Measurements from ENCODE around the gene SPPL3. TPM values are rescaled to one million over a fixed set of nuclear protein-coding genes. Genes with fewer than 3 reads are reported as not detected.

SPPL3 gene
- total and polyA plus RNA-seq, 4 donors: 14.2 to 52.3 (median 29.6) TPM

GRCh38 chr12:120766566-120766965 lies 137.6 kb downstream of the SPPL3 start:
- no peaks in the 10 kb centered on the region for H3K27me3 ChIP-seq (ENCODE audit: control insufficient read depth in 3 of 3, insufficient read depth in 3 of 3, low read length in 2 of 3)
- H3K27ac ChIP-seq (ENCODE audit: low read depth in 1 of 2, low read length in 1 of 2): no peak overlapping the region
- WGBS, 2 donors: 79 to 92% methylated on average over 5 of the region's 5 CpGs
- TF ChIP-seq, protein P1, sequence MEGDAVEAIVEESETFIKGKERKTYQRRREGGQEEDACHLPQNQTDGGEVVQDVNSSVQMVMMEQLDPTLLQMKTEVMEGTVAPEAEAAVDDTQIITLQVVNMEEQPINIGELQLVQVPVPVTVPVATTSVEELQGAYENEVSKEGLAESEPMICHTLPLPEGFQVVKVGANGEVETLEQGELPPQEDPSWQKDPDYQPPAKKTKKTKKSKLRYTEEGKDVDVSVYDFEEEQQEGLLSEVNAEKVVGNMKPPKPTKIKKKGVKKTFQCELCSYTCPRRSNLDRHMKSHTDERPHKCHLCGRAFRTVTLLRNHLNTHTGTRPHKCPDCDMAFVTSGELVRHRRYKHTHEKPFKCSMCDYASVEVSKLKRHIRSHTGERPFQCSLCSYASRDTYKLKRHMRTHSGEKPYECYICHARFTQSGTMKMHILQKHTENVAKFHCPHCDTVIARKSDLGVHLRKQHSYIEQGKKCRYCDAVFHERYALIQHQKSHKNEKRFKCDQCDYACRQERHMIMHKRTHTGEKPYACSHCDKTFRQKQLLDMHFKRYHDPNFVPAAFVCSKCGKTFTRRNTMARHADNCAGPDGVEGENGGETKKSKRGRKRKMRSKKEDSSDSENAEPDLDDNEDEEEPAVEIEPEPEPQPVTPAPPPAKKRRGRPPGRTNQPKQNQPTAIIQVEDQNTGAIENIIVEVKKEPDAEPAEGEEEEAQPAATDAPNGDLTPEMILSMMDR (IDR thresholded peaks at IDR 0.05; ENCODE audit: control extremely low read depth, extremely low read depth): no peak
- no peaks in the 10 kb centered on the region for H3K4me1 ChIP-seq (ENCODE audit: control insufficient read depth in 5 of 5, insufficient read depth in 5 of 5, low read length in 5 of 5)
- peaks cover 26 to 48% (median 44%) of the 10 kb centered on the region in 4 donors for H3K36me3 ChIP-seq (ENCODE audit: control insufficient read depth in 4 of 4, insufficient read depth in 4 of 4, low read length in 4 of 4)
- DNase-seq (no peak), ATAC-seq (ENCODE audit: insufficient read depth, low FRiP score) (no peak)
- H3K9ac ChIP-seq (ENCODE audit: insufficient read depth in 1 of 2, low read length in 2 of 2): no peak overlapping the region
- no peaks in the 10 kb centered on the region for H3K9me3 ChIP-seq (ENCODE audit: control insufficient read depth in 4 of 4, insufficient read depth in 3 of 4, low read length in 3 of 4)
- H3K4me3 ChIP-seq: no peak overlapping the region

DNA sequence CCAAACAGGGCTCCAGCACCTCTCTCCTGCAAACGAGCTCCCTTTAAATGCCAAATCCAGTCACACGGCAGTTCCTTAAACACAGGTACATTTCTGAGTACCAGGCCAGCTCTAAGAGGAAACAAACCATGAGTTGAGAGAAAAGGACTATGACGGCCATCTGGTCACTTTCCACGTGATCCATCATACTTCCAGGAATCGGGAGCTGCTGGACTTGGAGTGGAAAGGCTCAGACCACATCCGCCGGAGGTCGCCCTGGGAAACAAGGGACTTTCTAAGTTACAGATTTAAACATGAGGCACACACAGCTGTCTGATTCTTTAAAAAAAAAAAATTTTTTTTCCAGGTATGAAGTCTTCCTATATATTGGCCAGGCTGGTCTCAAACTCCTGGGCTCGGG lies 139.3 kb downstream of the SPPL3 start:
- no peak for DNase-seq
- no peak for ATAC-seq (ENCODE audit: insufficient read depth, low FRiP score)
- Histone ChIP-seq H3K27me3 (ENCODE audit: control insufficient read depth in 3 of 3, insufficient read depth in 3 of 3, low read length in 2 of 3) (no peaks in the 10 kb centered on the region), H3K4me3 (no peak overlapping the region), H3K27ac (ENCODE audit: low read depth in 1 of 2, low read length in 1 of 2) (no peak overlapping the region), H3K4me1 (ENCODE audit: control insufficient read depth in 5 of 5, insufficient read depth in 5 of 5, low read length in 5 of 5) (peaks cover 0 to 11% (median 0%) of the 10 kb centered on the region in 5 donors), H3K9me3 (ENCODE audit: control insufficient read depth in 4 of 4, insufficient read depth in 3 of 4, low read length in 3 of 4) (no peaks in the 10 kb centered on the region), H3K9ac (ENCODE audit: insufficient read depth in 1 of 2, low read length in 2 of 2) (no peak overlapping the region), H3K36me3 (ENCODE audit: control insufficient read depth in 4 of 4, insufficient read depth in 4 of 4, low read length in 4 of 4) (peaks cover 26 to 49% (median 44%) of the 10 kb centered on the region in 4 donors)
- 89 to 92% methylated on average over 9 of the region's 9 CpGs for WGBS, 2 donors
- TF ChIP-seq, protein P1 (IDR thresholded peaks at IDR 0.05; ENCODE audit: control extremely low read depth, extremely low read depth): no peak

- H3K4me1 ChIP-seq (ENCODE audit: control insufficient read depth in 5 of 5, insufficient read depth in 5 of 5, low read length in 5 of 5): peaks cover 0 to 11% (median 0%) of the 10 kb centered on the region in 5 donors
- H3K4me3 ChIP-seq: no peak overlapping the region
- TF ChIP-seq, protein P1 (IDR thresholded peaks at IDR 0.05; ENCODE audit: control extremely low read depth, extremely low read depth): no peak
- WGBS, 2 donors: 72 to 87% methylated on average over 3 of the region's 3 CpGs
- no peak for ATAC-seq (ENCODE audit: insufficient read depth, low FRiP score)
- no peak for DNase-seq
- no peak overlapping the region for H3K9ac ChIP-seq (ENCODE audit: insufficient read depth in 1 of 2, low read length in 2 of 2)
- H3K9me3 ChIP-seq (ENCODE audit: control insufficient read depth in 4 of 4, insufficient read depth in 3 of 4, low read length in 3 of 4): no peaks in the 10 kb centered on the region
- no peaks in the 10 kb centered on the region for H3K27me3 ChIP-seq (ENCODE audit: control insufficient read depth in 3 of 3, insufficient read depth in 3 of 3, low read length in 2 of 3)
- H3K27ac ChIP-seq (ENCODE audit: low read depth in 1 of 2, low read length in 1 of 2): no peak overlapping the region
- H3K36me3 ChIP-seq (ENCODE audit: control insufficient read depth in 4 of 4, insufficient read depth in 4 of 4, low read length in 4 of 4): peaks cover 26 to 40% (median 36%) of the 10 kb centered on the region in 4 donors
These were observed 140.9 kb downstream of the SPPL3 start for GRCh38 chr12:120763250-120763649.

- TF ChIP-seq, protein P1 (IDR thresholded peaks at IDR 0.05; ENCODE audit: control extremely low read depth, extremely low read depth): no peak
- Histone ChIP-seq H3K4me3 (no peak overlapping the region), H3K27ac (ENCODE audit: low read depth in 1 of 2, low read length in 1 of 2) (peak overlapping the region; percentile 43 to 65), H3K4me1 (ENCODE audit: control insufficient read depth in 5 of 5, insufficient read depth in 5 of 5, low read length in 5 of 5) (peaks cover 0 to 11% (median 0%) of the 10 kb centered on the region in 5 donors), H3K9me3 (ENCODE audit: control insufficient read depth in 4 of 4, insufficient read depth in 3 of 4, low read length in 3 of 4) (no peaks in the 10 kb centered on the region), H3K9ac (ENCODE audit: insufficient read depth in 1 of 2, low read length in 2 of 2) (peak overlapping the region; percentile 26 to 40), H3K27me3 (ENCODE audit: control insufficient read depth in 3 of 3, insufficient read depth in 3 of 3, low read length in 2 of 3) (no peaks in the 10 kb centered on the region), H3K36me3 (ENCODE audit: control insufficient read depth in 4 of 4, insufficient read depth in 4 of 4, low read length in 4 of 4) (peaks cover 20 to 32% (median 26%) of the 10 kb centered on the region in 4 donors)
- WGBS, 2 donors: 66 to 81% methylated on average over 6 of the region's 6 CpGs
- peak; percentile 43 for ATAC-seq (ENCODE audit: insufficient read depth, low FRiP score)
- DNase-seq: peak; percentile 41 to 74 (median 45)
These were observed 142.1 kb downstream of the SPPL3 start for GRCh38 chr12:120762086-120762485.
